Measurements from ENCODE around the gene GLS. TPM values are rescaled to one million over a fixed set of nuclear protein-coding genes. Genes with fewer than 3 reads are reported as not detected.

GLS gene
- total RNA-seq, 1 experiment from 2014 or later, result 97.4 TPM

DNA sequence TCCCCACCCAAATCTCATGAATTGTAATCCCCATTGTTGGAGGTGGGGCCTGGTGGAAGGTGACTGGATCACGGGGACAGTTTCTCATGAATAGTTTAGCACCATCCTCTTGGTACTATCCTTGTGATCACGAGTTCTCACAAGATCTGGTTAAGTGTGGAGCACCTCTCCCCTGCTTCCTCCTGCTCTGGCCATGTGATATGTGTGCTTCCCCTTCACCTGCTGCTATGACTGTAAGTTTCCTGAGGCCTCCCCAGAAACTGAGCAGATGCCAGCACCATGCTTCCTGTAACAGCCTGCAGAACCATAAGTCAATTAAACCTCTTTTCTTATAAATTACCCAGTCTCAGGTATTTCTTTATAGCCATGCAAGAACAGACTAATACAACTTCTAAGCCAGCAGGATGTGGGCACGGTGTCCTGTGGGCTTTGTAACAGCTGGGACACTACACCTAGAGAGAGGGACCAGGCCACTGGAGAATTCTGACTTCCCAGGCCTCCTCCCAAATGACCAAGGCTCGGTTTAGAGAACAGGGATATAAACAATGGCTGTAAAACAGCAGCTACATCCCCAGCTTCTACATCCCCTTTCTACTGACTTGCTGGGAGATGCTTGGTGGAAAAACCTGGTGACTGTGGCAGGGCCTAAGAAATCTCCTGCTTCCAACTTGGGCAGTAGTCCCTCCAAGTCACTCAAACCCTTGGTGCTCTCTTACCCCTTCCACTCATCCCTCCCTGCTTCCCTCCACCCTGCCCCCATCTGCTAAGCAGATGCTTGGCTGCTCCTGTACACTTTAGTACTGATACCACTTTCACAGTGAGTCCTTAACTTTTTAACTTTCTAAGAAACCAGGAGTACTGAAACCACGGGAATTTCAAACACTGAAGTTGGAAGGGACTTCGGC, 123.0 kb downstream of the GLS start:
- Histone ChIP-seq H4K20me1 (ENCODE audit: insufficient read depth) (no peaks in the 10 kb centered on the region), H3K4me3 (replicated peaks in 1 of 2; ENCODE audit: low read depth in 1 of 2, low read length in 2 of 2) (no peak overlapping the region), H3K79me2 (ENCODE audit: insufficient read depth, low read length) (no peaks in the 10 kb centered on the region), H3K27ac (ENCODE audit: low read depth, low read length) (no peak overlapping the region), H3K9ac (ENCODE audit: low read length) (no peak overlapping the region), H3K9me2 (ENCODE audit: insufficient read depth) (no peaks in the 10 kb centered on the region), H3K27me3 (ENCODE audit: insufficient read depth, low read length) (no peaks in the 10 kb centered on the region), H2AFZ (ENCODE audit: low read depth, low read length, poor library complexity, severe bottlenecking) (no peak overlapping the region), H3K4me2 (ENCODE audit: low read length) (no peak overlapping the region), H3K4me1 (ENCODE audit: control insufficient read depth in 1 of 2, insufficient read depth in 2 of 2, low read length in 2 of 2) (no peaks in the 10 kb centered on the region), H3K9me3 (ENCODE audit: control insufficient read depth in 1 of 2, insufficient read depth in 1 of 2, low read depth in 1 of 2, low read length in 2 of 2) (no peaks in the 10 kb centered on the region), H3K36me3 (ENCODE audit: control insufficient read depth in 1 of 2, insufficient read depth in 2 of 2, low read length in 2 of 2) (peaks cover 70 to 86% of the 10 kb centered on the region in 2 experiments)
- intact Hi-C loops (cut with micrococcal nuclease), result no loop called here
- no TSS peak for BruUV-seq (replicated peaks)
- TF ChIP-seq, protein P1, sequence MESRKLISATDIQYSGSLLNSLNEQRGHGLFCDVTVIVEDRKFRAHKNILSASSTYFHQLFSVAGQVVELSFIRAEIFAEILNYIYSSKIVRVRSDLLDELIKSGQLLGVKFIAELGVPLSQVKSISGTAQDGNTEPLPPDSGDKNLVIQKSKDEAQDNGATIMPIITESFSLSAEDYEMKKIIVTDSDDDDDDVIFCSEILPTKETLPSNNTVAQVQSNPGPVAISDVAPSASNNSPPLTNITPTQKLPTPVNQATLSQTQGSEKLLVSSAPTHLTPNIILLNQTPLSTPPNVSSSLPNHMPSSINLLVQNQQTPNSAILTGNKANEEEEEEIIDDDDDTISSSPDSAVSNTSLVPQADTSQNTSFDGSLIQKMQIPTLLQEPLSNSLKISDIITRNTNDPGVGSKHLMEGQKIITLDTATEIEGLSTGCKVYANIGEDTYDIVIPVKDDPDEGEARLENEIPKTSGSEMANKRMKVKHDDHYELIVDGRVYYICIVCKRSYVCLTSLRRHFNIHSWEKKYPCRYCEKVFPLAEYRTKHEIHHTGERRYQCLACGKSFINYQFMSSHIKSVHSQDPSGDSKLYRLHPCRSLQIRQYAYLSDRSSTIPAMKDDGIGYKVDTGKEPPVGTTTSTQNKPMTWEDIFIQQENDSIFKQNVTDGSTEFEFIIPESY (IDR thresholded peaks at IDR 0.05; ENCODE audit: extremely low read depth, insufficient replicate concordance, low read length), result no peak
- TF ChIP-seq EZH2 (IDR thresholded peaks at IDR 0.05) (no peak), POLR2AphosphoS5 (IDR thresholded peaks at IDR 0.05; ENCODE audit: low read depth, low read length) (no peak), ELF1 (IDR thresholded peaks at IDR 0.05; ENCODE audit: borderline replicate concordance, low read depth) (no peak)
- TF ChIP-seq, protein P2, sequence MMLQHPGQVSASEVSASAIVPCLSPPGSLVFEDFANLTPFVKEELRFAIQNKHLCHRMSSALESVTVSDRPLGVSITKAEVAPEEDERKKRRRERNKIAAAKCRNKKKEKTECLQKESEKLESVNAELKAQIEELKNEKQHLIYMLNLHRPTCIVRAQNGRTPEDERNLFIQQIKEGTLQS (IDR thresholded peaks at IDR 0.05), result no peak
- TF ChIP-seq, protein P3, sequence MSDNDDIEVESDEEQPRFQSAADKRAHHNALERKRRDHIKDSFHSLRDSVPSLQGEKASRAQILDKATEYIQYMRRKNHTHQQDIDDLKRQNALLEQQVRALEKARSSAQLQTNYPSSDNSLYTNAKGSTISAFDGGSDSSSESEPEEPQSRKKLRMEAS (IDR thresholded peaks at IDR 0.05), result no peak
- ChIA-PET CTCF (no interaction called here), RAD21 (ENCODE audit: low non-redundant PET in 1 of 2, low total read pairs in 2 of 2, uncharacterized antibody in 2 of 2, unreplicated experiment in 2 of 2) (no interaction called here), POLR2A (no interaction called here)
- ATAC-seq (no peak), DNase-seq (ENCODE audit: low read depth, low spot score) (no peak)

Data from HCT116 (cell line).